ENCODE measurements around the gene NAMPT. TPM values are rescaled to one million over a fixed set of nuclear protein-coding genes. Genes with fewer than 3 reads are reported as not detected.

The NAMPT gene
- total RNA-seq (40.6 TPM), polyA plus RNA-seq (79.3 TPM)
- long read RNA-seq, donor 1, full-length matches to known transcripts, result 1 of 1 reads
- long read RNA-seq, donor 1, partial matches to known transcripts, result 0 of 1 reads
- long read RNA-seq, donor 1, other reads (novel, unspliced or antisense), result 0 of 1 reads
- long read RNA-seq, donor 2, result 0 reads
- long read RNA-seq, donor 3, full-length matches to known transcripts, result 18 of 18 reads
- long read RNA-seq, donor 3, partial matches to known transcripts, result 0 of 18 reads
- long read RNA-seq, donor 3, other reads (novel, unspliced or antisense), result 0 of 18 reads
- long read RNA-seq, donor 4, full-length matches to known transcripts, result 8 of 8 reads
- long read RNA-seq, donor 4, partial matches to known transcripts, result 0 of 8 reads
- long read RNA-seq, donor 4, other reads (novel, unspliced or antisense), result 0 of 8 reads
- long read RNA-seq, donor 5, full-length matches to known transcripts, result 39 of 39 reads
- long read RNA-seq, donor 5, partial matches to known transcripts, result 0 of 39 reads
- long read RNA-seq, donor 5, other reads (novel, unspliced or antisense), result 0 of 39 reads
- long read RNA-seq, donor 6, full-length matches to known transcripts, result 14 of 14 reads
- long read RNA-seq, donor 6, partial matches to known transcripts, result 0 of 14 reads
- long read RNA-seq, donor 6, other reads (novel, unspliced or antisense), result 0 of 14 reads
- long read RNA-seq, donor 7, full-length matches to known transcripts, result 23 of 23 reads
- long read RNA-seq, donor 7, partial matches to known transcripts, result 0 of 23 reads
- long read RNA-seq, donor 7, other reads (novel, unspliced or antisense), result 0 of 23 reads
- long read RNA-seq, donor 8, full-length matches to known transcripts, result 5 of 5 reads
- long read RNA-seq, donor 8, partial matches to known transcripts, result 0 of 5 reads
- long read RNA-seq, donor 8, other reads (novel, unspliced or antisense), result 0 of 5 reads
- long read RNA-seq, donor 9, full-length matches to known transcripts, result 12 of 12 reads
- long read RNA-seq, donor 9, partial matches to known transcripts, result 0 of 12 reads
- long read RNA-seq, donor 9, other reads (novel, unspliced or antisense), result 0 of 12 reads
- long read RNA-seq, donor 10, full-length matches to known transcripts, result 5 of 5 reads
- long read RNA-seq, donor 10, partial matches to known transcripts, result 0 of 5 reads
- long read RNA-seq, donor 10, other reads (novel, unspliced or antisense), result 0 of 5 reads

DNA sequence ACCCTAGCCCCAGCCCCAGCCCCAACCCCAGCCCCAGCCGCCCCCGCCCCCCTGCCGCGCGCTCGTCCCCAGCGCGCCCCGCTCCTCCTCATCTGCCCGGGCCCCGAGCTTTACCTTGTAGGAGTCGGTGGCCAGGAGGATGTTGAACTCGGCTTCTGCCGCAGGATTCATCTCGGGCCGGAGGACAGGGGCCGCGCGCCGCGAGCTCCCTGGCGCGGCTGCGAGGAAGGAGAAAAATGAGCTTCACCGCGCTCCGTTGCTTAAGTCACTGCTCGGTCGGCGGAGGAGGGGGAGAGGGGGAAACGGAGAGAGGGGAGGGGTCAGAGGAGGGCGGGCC, at the start of gene NAMPT:
TSS of gene NAMPT (minus strand) at position 270 of the 337 bp plus-strand sequence. CDS start at position 171, 99 bp downstream.
- 0% methylated on average over 32 of the region's 32 CpGs for WGBS
- no peak for DNase-seq (ENCODE audit: low read depth in 6 of 9, low spot score in 9 of 9)
- Histone ChIP-seq H3K4me3 (ENCODE audit: low read length in 2 of 2) (peak within 1 kb of the TSS; percentile 63 to 70), H3K4me1 (ENCODE audit: control insufficient read depth in 2 of 2, insufficient read depth in 2 of 2, low read length in 2 of 2) (peaks cover 5 to 6% of the 10 kb centered on the region in 2 donors), H3K27ac (ENCODE audit: low read depth in 1 of 2, low read length in 1 of 2) (peak within 1 kb of the TSS; percentile 84 to 93), H3K36me3 (ENCODE audit: control insufficient read depth in 2 of 2, insufficient read depth in 2 of 2, low read length in 1 of 2) (no peaks in the 10 kb centered on the region), H3K27me3 (ENCODE audit: control insufficient read depth in 2 of 2, insufficient read depth in 1 of 2, low read length in 1 of 2) (peaks cover 0 to 5% of the 10 kb centered on the region in 2 donors), H3K9me3 (ENCODE audit: control insufficient read depth in 2 of 2, insufficient read depth in 1 of 2, low read length in 1 of 2) (no peaks in the 10 kb centered on the region)

DNA sequence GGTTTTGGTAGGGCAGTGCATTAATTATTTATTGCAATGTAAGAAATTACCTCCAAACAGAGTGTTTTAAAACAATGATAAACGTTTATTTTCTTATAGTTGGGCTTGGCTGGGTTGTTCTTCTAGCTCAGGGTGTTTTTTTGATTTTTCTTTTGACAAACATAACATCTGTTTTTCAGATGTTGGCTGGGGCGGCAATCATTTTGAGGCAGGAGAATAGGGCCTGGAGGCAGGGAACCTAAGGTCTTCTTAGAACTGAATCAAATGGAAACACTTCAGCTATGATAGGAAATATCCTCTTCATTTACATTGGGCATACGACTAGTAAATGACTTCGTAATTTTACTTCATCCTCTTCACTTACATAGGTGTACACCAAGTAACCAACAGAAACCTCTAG, 47.4 kb upstream of the NAMPT start:
- 80% methylated on average over 4 of the region's 4 CpGs for WGBS
- Histone ChIP-seq H3K27ac (ENCODE audit: low read depth in 1 of 2, low read length in 1 of 2) (no peak overlapping the region), H3K4me1 (ENCODE audit: control insufficient read depth in 2 of 2, insufficient read depth in 2 of 2, low read length in 2 of 2) (no peaks in the 10 kb centered on the region), H3K36me3 (ENCODE audit: control insufficient read depth in 2 of 2, insufficient read depth in 2 of 2, low read length in 1 of 2) (no peaks in the 10 kb centered on the region), H3K27me3 (ENCODE audit: control insufficient read depth in 2 of 2, insufficient read depth in 1 of 2, low read length in 1 of 2) (no peaks in the 10 kb centered on the region), H3K4me3 (ENCODE audit: low read length in 2 of 2) (no peak overlapping the region), H3K9me3 (ENCODE audit: control insufficient read depth in 2 of 2, insufficient read depth in 1 of 2, low read length in 1 of 2) (no peaks in the 10 kb centered on the region)
- DNase-seq (ENCODE audit: low read depth in 6 of 9, low spot score in 9 of 9), result no peak

- Histone ChIP-seq H3K27ac (ENCODE audit: low read depth in 1 of 2, low read length in 1 of 2) (no peak overlapping the region), H3K4me3 (ENCODE audit: low read length in 2 of 2) (no peak overlapping the region), H3K36me3 (ENCODE audit: control insufficient read depth in 2 of 2, insufficient read depth in 2 of 2, low read length in 1 of 2) (no peaks in the 10 kb centered on the region), H3K4me1 (ENCODE audit: control insufficient read depth in 2 of 2, insufficient read depth in 2 of 2, low read length in 2 of 2) (no peaks in the 10 kb centered on the region), H3K27me3 (ENCODE audit: control insufficient read depth in 2 of 2, insufficient read depth in 1 of 2, low read length in 1 of 2) (no peaks in the 10 kb centered on the region), H3K9me3 (ENCODE audit: control insufficient read depth in 2 of 2, insufficient read depth in 1 of 2, low read length in 1 of 2) (no peaks in the 10 kb centered on the region)
- WGBS, result 52% methylated on average over 3 of the region's 3 CpGs
- DNase-seq (ENCODE audit: low read depth in 6 of 9, low spot score in 9 of 9), result no peak
Measured at GRCh38 chr7:106331441-106332175, 46.8 kb upstream of the NAMPT start.

- no peaks in the 10 kb centered on the region for H3K27me3 ChIP-seq (ENCODE audit: control insufficient read depth in 2 of 2, insufficient read depth in 1 of 2, low read length in 1 of 2)
- no peaks in the 10 kb centered on the region for H3K4me1 ChIP-seq (ENCODE audit: control insufficient read depth in 2 of 2, insufficient read depth in 2 of 2, low read length in 2 of 2)
- H3K9me3 ChIP-seq (ENCODE audit: control insufficient read depth in 2 of 2, insufficient read depth in 1 of 2, low read length in 1 of 2), result no peaks in the 10 kb centered on the region
- H3K4me3 ChIP-seq (ENCODE audit: low read length in 2 of 2), result no peak overlapping the region
- no peak for DNase-seq (ENCODE audit: low read depth in 6 of 9, low spot score in 9 of 9)
- no peaks in the 10 kb centered on the region for H3K36me3 ChIP-seq (ENCODE audit: control insufficient read depth in 2 of 2, insufficient read depth in 2 of 2, low read length in 1 of 2)
- no peak overlapping the region for H3K27ac ChIP-seq (ENCODE audit: low read depth in 1 of 2, low read length in 1 of 2)
Measured at GRCh38 chr7:106329971-106330733, 45.4 kb upstream of the NAMPT start.

DNA sequence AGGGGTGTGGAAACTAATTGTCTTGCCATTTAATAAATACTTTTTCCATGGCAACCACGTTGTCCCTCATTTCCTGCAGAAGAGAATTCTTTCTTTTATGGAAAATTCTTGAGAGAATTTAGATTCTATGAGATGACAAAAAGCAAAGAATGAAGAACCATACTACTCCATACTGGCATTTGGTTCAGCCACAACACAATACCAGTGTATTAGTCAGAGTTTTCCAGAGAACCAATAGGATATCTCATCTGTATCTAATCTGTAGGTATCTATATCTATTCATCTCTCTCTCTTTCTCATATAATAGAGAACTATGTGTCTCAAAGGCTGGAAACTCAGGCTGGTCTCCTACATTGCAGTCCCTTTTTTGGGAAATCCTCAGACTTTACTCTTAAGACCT, 44.6 kb upstream of the NAMPT start:
- H3K9me3 ChIP-seq (ENCODE audit: control insufficient read depth in 2 of 2, insufficient read depth in 1 of 2, low read length in 1 of 2), result no peaks in the 10 kb centered on the region
- WGBS, result 18% methylated on average over 1 of the region's 1 CpG
- H3K27ac ChIP-seq (ENCODE audit: low read depth in 1 of 2, low read length in 1 of 2), result no peak overlapping the region
- H3K36me3 ChIP-seq (ENCODE audit: control insufficient read depth in 2 of 2, insufficient read depth in 2 of 2, low read length in 1 of 2), result no peaks in the 10 kb centered on the region
- no peak overlapping the region for H3K4me3 ChIP-seq (ENCODE audit: low read length in 2 of 2)
- DNase-seq (ENCODE audit: low read depth in 6 of 9, low spot score in 9 of 9), result no peak
- H3K4me1 ChIP-seq (ENCODE audit: control insufficient read depth in 2 of 2, insufficient read depth in 2 of 2, low read length in 2 of 2), result no peaks in the 10 kb centered on the region
- no peaks in the 10 kb centered on the region for H3K27me3 ChIP-seq (ENCODE audit: control insufficient read depth in 2 of 2, insufficient read depth in 1 of 2, low read length in 1 of 2)

DNA sequence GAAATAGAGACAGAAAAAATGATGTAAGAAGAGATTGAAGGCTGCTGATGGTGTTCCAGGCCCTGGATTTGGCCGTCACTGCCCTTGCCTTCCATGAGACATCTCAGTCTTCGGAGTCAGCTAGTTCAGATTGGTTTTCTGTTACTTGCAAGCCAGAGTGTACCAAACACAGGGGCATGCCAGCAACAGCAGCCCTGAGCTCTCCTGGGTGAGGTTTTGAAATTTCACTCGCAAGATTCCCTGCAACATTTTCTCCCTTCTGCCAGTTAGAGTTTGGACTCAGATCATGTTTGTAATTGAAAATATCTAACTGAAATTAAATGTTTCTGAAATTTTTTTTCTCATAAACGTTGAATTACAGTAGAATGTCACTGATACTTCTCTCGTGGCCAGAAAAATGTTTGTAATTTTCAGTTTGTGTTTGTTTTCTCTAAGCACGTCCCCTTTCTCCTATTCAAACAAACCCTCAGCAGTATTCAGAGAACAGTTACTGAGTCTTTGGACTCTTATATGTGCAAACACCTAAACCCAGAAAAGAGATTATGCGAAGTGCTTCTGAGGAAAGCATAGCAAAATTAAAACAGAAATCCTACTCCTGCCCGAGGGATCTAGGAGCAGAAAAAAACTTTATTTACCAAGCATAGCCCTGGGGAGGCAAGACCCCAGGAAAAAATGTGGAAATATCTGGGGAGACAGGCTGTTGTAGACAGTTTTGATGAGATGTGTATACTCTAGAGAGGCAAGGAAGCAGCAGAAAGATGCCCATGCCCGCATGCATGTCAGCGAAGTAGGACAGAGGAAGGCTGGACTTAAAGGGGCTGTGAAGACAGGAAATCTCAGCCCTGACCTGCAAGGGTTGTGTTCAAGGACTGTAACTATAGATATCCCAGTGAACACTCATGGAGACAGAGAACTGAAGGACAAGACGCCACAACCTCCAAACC, 43.0 kb upstream of the NAMPT start:
- Histone ChIP-seq H3K4me1 (ENCODE audit: control insufficient read depth in 2 of 2, insufficient read depth in 2 of 2, low read length in 2 of 2) (no peaks in the 10 kb centered on the region), H3K4me3 (ENCODE audit: low read length in 2 of 2) (no peak overlapping the region), H3K9me3 (ENCODE audit: control insufficient read depth in 2 of 2, insufficient read depth in 1 of 2, low read length in 1 of 2) (no peaks in the 10 kb centered on the region), H3K27me3 (ENCODE audit: control insufficient read depth in 2 of 2, insufficient read depth in 1 of 2, low read length in 1 of 2) (no peaks in the 10 kb centered on the region), H3K36me3 (ENCODE audit: control insufficient read depth in 2 of 2, insufficient read depth in 2 of 2, low read length in 1 of 2) (no peaks in the 10 kb centered on the region), H3K27ac (ENCODE audit: low read depth in 1 of 2, low read length in 1 of 2) (no peak overlapping the region)
- no peak for DNase-seq (ENCODE audit: low read depth in 6 of 9, low spot score in 9 of 9)
- WGBS, result 93% methylated on average over 11 of the region's 11 CpGs

GRCh38 chr7:106326594-106327537, 42.1 kb upstream of the NAMPT start:
- H3K36me3 ChIP-seq (ENCODE audit: control insufficient read depth in 2 of 2, insufficient read depth in 2 of 2, low read length in 1 of 2), result no peaks in the 10 kb centered on the region
- no peaks in the 10 kb centered on the region for H3K27me3 ChIP-seq (ENCODE audit: control insufficient read depth in 2 of 2, insufficient read depth in 1 of 2, low read length in 1 of 2)
- no peaks in the 10 kb centered on the region for H3K4me1 ChIP-seq (ENCODE audit: control insufficient read depth in 2 of 2, insufficient read depth in 2 of 2, low read length in 2 of 2)
- WGBS, result 90% methylated on average over 7 of the region's 7 CpGs
- DNase-seq (ENCODE audit: low read depth in 6 of 9, low spot score in 9 of 9), result no peak
- H3K4me3 ChIP-seq (ENCODE audit: low read length in 2 of 2), result no peak overlapping the region
- H3K27ac ChIP-seq (ENCODE audit: low read depth in 1 of 2, low read length in 1 of 2), result no peak overlapping the region
- no peaks in the 10 kb centered on the region for H3K9me3 ChIP-seq (ENCODE audit: control insufficient read depth in 2 of 2, insufficient read depth in 1 of 2, low read length in 1 of 2)

Measured in thymus (tissue), 14 donors.